Osteoblast (primary cell): ENCODE results near the gene WWC1. TPM values are rescaled to one million over a fixed set of nuclear protein-coding genes. Genes with fewer than 3 reads are reported as not detected.

Experiments used
- DNase-seq: peaks from one replicate; pipeline ENCODE4 v3.0.0; 2011; ENCODE audit warnings: low spot score, mixed read lengths; ENCODE audit not compliant: insufficient read length; ENCODE audit errors: missing footprints
- H2AFZ ChIP-seq: 2 replicates; pipeline ENCODE4 v1.6.0; 2011; ENCODE audit warnings: mild to moderate bottlenecking, low read length
- H3K27ac ChIP-seq: 2 replicates; pipeline ENCODE4 v1.5.1; 2011; ENCODE audit warnings: mild to moderate bottlenecking, low read depth, low read length, moderate library complexity
- H3K27me3 ChIP-seq: 2 replicates; pipeline ENCODE4 v1.6.0; 2012; ENCODE audit warnings: mild to moderate bottlenecking, control low read depth, inconsistent platforms, low read length, moderate library complexity; ENCODE audit not compliant: insufficient read depth
- H3K36me3 ChIP-seq: 2 replicates; pipeline ENCODE4 v1.5.1; 2011; ENCODE audit warnings: mild to moderate bottlenecking, low read length, control low read depth, moderate library complexity; ENCODE audit not compliant: insufficient read depth
- H3K4me1 ChIP-seq: 2 replicates; pipeline ENCODE4 v1.5.1; 2011; ENCODE audit warnings: mild to moderate bottlenecking, low read length, control low read depth, moderate library complexity; ENCODE audit not compliant: insufficient read depth
- H3K4me2 ChIP-seq: 2 replicates; pipeline ENCODE4 v1.6.0; 2011; ENCODE audit warnings: mild to moderate bottlenecking, low read length; ENCODE audit not compliant: insufficient read depth
- H3K4me3 ChIP-seq: fragments of 200-600 bp; sonication (generic); 3 replicates; pipeline ENCODE4 v1.5.1; 2012; ENCODE audit warnings: mild to moderate bottlenecking, low read length, inconsistent platforms; ENCODE audit not compliant: insufficient read depth
- H3K79me2 ChIP-seq: 2 replicates; pipeline ENCODE4 v1.6.0; 2012; ENCODE audit warnings: mild to moderate bottlenecking, low read length, control low read depth, inconsistent platforms; ENCODE audit not compliant: insufficient read depth
- H3K9me3 ChIP-seq: 2 replicates; pipeline ENCODE4 v1.5.1; 2011; ENCODE audit warnings: low read depth, low read length, control low read depth
- H4K20me1 ChIP-seq: 2 replicates; pipeline ENCODE4 v1.6.0; 2012; ENCODE audit warnings: mild to moderate bottlenecking, low read length, control low read depth; ENCODE audit not compliant: insufficient read depth
- CTCF ChIP-seq: IDR thresholded peaks from 2 replicates; pipeline ENCODE4 v1.5.1; 2011; ENCODE audit warnings: mild to moderate bottlenecking, low read depth, low read length, moderate library complexity; ENCODE audit errors: extremely low read depth
- total RNA-seq: library from RNA; depleted of rRNA; stranded (reverse); fragments of >200 nt; gene quantifications from 2 replicates; pipeline ENCODE4 v1.2.3, GENCODE V29; 2012

The WWC1 gene
- total RNA-seq, 1 donor: 1.4 TPM

- no peak for DNase-seq
- Histone ChIP-seq H3K27ac (no peak overlapping the region), H3K4me1 (no peaks in the 10 kb centered on the region), H3K9me3 (no peaks in the 10 kb centered on the region), H3K4me3 (no peak overlapping the region), H3K36me3 (peaks cover 99% of the 10 kb centered on the region), H3K27me3 (no peaks in the 10 kb centered on the region), H3K79me2 (peaks cover 3% of the 10 kb centered on the region), H2AFZ (no peak overlapping the region), H4K20me1 (peaks cover 7% of the 10 kb centered on the region), H3K4me2 (no peak overlapping the region)
- no peak for TF ChIP-seq CTCF
Observed at GRCh38 chr5:168513861-168514428, 222.5 kb downstream of the WWC1 start.

Other genes with a start within 250 kb of the WWC1 start
- gene RARS1, start 194.8 kb downstream of the WWC1 start, total RNA-seq: 174 and 243 TPM in 2 replicates
- 0.36 and 1.2 TPM in 2 replicates for gene FBLL1, start 237.7 kb downstream of the WWC1 start, total RNA-seq